ENCODE results near the gene NKAPL. TPM values are rescaled to one million over a fixed set of nuclear protein-coding genes. Genes with fewer than 3 reads are reported as not detected.

The NKAPL gene
- total RNA-seq, 1 experiment from 2014 or later = not detected

GRCh38 chr6:28266962-28267694 is 8.0 kb downstream of the NKAPL start, which contains the start of gene ZSCAN26:
Gene ZSCAN26 (plus strand): TSS chr6:28267143. CDS start chr6:28271920, 4,777 bp downstream.
- H3K4me1 ChIP-seq (ENCODE audit: control insufficient read depth in 1 of 2, insufficient read depth in 2 of 2, low read length in 2 of 2) = peaks cover 11 to 39% of the 10 kb centered on the region in 2 experiments
- no TSS peak for BruUV-seq (replicated peaks)
- CTCF ChIA-PET = interaction anchor here (1.0 kb wide), 1 partner anchor 116 kb away, joined by 3 read pairs; no protein-coding TSS in a partner anchor
- no peak for TF ChIP-seq EZH2 (IDR thresholded peaks at IDR 0.05)
- TF ChIP-seq ZNF274 (IDR thresholded peaks at IDR 0.05; ENCODE audit: low read depth, low read length) = no peak
- TF ChIP-seq ZBTB33 (IDR thresholded peaks at IDR 0.05; ENCODE audit: extremely low read depth, insufficient replicate concordance, low read length) = no peak
- TF ChIP-seq YY1 (IDR thresholded peaks at IDR 0.05; ENCODE audit: extremely low read depth, insufficient replicate concordance, low read depth, low read length) = peak; percentile 47
- TF ChIP-seq SRF (IDR thresholded peaks at IDR 0.05; ENCODE audit: low read depth) = no peak
- TF ChIP-seq JUND (IDR thresholded peaks at IDR 0.05) = no peak
- peak; percentile 46; the same call in 1 of the 2 replicates for TF ChIP-seq SP1 (IDR thresholded peaks at IDR 0.05; ENCODE audit: low read depth)
- TF ChIP-seq TCF7L2 (IDR thresholded peaks at IDR 0.05; ENCODE audit: borderline replicate concordance, extremely low read depth, insufficient read depth, insufficient read length) = no peak
- TF ChIP-seq FOSL1 (IDR thresholded peaks at IDR 0.05; ENCODE audit: low read depth) = no peak
- TF ChIP-seq, protein P1, sequence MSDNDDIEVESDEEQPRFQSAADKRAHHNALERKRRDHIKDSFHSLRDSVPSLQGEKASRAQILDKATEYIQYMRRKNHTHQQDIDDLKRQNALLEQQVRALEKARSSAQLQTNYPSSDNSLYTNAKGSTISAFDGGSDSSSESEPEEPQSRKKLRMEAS (IDR thresholded peaks at IDR 0.05) = peak; percentile 55; the same call in 1 of the 2 replicates
- TF ChIP-seq, protein P2, sequence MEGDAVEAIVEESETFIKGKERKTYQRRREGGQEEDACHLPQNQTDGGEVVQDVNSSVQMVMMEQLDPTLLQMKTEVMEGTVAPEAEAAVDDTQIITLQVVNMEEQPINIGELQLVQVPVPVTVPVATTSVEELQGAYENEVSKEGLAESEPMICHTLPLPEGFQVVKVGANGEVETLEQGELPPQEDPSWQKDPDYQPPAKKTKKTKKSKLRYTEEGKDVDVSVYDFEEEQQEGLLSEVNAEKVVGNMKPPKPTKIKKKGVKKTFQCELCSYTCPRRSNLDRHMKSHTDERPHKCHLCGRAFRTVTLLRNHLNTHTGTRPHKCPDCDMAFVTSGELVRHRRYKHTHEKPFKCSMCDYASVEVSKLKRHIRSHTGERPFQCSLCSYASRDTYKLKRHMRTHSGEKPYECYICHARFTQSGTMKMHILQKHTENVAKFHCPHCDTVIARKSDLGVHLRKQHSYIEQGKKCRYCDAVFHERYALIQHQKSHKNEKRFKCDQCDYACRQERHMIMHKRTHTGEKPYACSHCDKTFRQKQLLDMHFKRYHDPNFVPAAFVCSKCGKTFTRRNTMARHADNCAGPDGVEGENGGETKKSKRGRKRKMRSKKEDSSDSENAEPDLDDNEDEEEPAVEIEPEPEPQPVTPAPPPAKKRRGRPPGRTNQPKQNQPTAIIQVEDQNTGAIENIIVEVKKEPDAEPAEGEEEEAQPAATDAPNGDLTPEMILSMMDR (IDR thresholded peaks at IDR 0.05 in 2 of 3, conservative IDR thresholded peaks at IDR 0.05 in 1 of 3; ENCODE audit: borderline replicate concordance in 1 of 3, insufficient read depth in 1 of 3, low read depth in 2 of 3, low read length in 2 of 3) = no peak
- 0 out of 2 replicates have a peak, but pooled peaks have one; percentile 1 for TF ChIP-seq RAD21 (IDR thresholded peaks at IDR 0.05; ENCODE audit: low read depth)
- TF ChIP-seq CEBPB (IDR thresholded peaks at IDR 0.05; ENCODE audit: low read depth) = no peak
- TF ChIP-seq ZFX (IDR thresholded peaks at IDR 0.05) = peak; percentile 95
- TF ChIP-seq POLR2AphosphoS5 (IDR thresholded peaks at IDR 0.05; ENCODE audit: low read depth, low read length) = peak; percentile 81
- TF ChIP-seq, protein P3, sequence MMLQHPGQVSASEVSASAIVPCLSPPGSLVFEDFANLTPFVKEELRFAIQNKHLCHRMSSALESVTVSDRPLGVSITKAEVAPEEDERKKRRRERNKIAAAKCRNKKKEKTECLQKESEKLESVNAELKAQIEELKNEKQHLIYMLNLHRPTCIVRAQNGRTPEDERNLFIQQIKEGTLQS (IDR thresholded peaks at IDR 0.05) = no peak
- TF ChIP-seq EGR1 (IDR thresholded peaks at IDR 0.05; ENCODE audit: low read depth) = peak; percentile 47
- TF ChIP-seq SIN3A (IDR thresholded peaks at IDR 0.05; ENCODE audit: low read depth) = peak; percentile 73

More at GRCh38 chr6:28266962-28267694, 8.0 kb downstream of the NKAPL start, which contains the start of gene ZSCAN26:
- Histone ChIP-seq H4K20me1 (ENCODE audit: insufficient read depth) (no peaks in the 10 kb centered on the region), H3K9me2 (ENCODE audit: insufficient read depth) (no peaks in the 10 kb centered on the region), H3K79me2 (ENCODE audit: insufficient read depth, low read length) (peaks cover 18% of the 10 kb centered on the region), H3K9me3 (ENCODE audit: control insufficient read depth in 1 of 2, insufficient read depth in 1 of 2, low read depth in 1 of 2, low read length in 2 of 2) (no peaks in the 10 kb centered on the region), H3K27ac (ENCODE audit: low read depth, low read length) (peak within 1 kb of the TSS; percentile 71), H3K4me3 (replicated peaks in 1 of 2; ENCODE audit: low read depth in 1 of 2, low read length in 2 of 2) (peak within 1 kb of the TSS; percentile 83 to 86), H3K9ac (ENCODE audit: low read length) (peak within 1 kb of the TSS; percentile 76), H3K36me3 (ENCODE audit: control insufficient read depth in 1 of 2, insufficient read depth in 2 of 2, low read length in 2 of 2) (0 out of 4 replicates have a peak, but pooled peaks cover 0 to 1% of the 10 kb centered on the region in 2 experiments), H3K27me3 (ENCODE audit: insufficient read depth, low read length) (no peaks in the 10 kb centered on the region), H2AFZ (ENCODE audit: low read depth, low read length, poor library complexity, severe bottlenecking) (peak within 1 kb of the TSS; percentile 83), H3K4me2 (ENCODE audit: low read length) (peak within 1 kb of the TSS; percentile 86)
- POLR2A ChIA-PET = interaction anchor here (0.6 to 2.3 kb wide), 7 partner anchors 14 to 429 kb away, joined by 3 to 13 read pairs (median 4); partner anchors contain the start of genes ZKSCAN3, ZKSCAN4 and ZKSCAN8
- ATAC-seq (peak; percentile 93), DNase-seq (ENCODE audit: low read depth, low spot score) (peak; percentile 88)
- intact Hi-C loops (cut with micrococcal nuclease) = loop anchor here (1.0 to 5.0 kb wide), 2 partner anchors 15 to 70 kb away; partner anchors contain the start of genes ZKSCAN4 and ZSCAN31
- RAD21 ChIA-PET (ENCODE audit: low non-redundant PET in 1 of 2, low total read pairs in 2 of 2, uncharacterized antibody in 2 of 2, unreplicated experiment in 2 of 2) = interaction anchor here (1.0 to 1.8 kb wide), 2 partner anchors 15 kb away, joined by 5 read pairs; partner anchors contain the start of gene ZKSCAN4 (in 2 of the 2)

Measured in HCT116 (cell line).